HG03469 (cell line): ENCODE results near the gene JAKMIP2.
"Not testable (repeated sequence)": the region's sequence is repeated elsewhere in the genome, so short reads cannot be mapped to it uniquely, and the experiment has no call there.

Source experiments
- ATAC-seq: cut with Tn5 transposase; IDR thresholded peaks from one replicate; pipeline ENCODE4 v1.9.1; 2021; ENCODE audit warnings: mild to moderate bottlenecking, moderate library complexity, moderate number of reproducible peaks; ENCODE audit not compliant: unreplicated experiment

JAKMIP2 gene

DNA sequence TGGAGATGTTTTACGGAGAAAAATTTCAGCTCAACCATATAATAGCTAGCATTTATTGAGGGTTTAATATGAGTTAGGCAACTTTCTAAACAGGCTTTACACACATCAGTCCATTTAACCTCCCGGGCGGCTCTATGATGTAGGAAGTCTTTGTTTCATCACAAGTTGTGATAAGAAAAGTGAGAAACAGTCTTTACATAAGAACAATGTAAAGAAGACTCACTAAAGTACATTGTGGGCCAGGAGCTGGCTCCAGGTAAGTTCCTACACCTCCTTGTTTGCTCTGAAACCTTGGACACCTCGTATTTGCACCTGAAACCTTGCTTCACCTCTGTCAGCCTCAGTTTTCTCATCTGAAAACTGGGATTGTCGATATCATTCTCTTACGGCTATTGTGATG, 116.1 kb downstream of the JAKMIP2 start:
- ATAC-seq = no peak

DNA sequence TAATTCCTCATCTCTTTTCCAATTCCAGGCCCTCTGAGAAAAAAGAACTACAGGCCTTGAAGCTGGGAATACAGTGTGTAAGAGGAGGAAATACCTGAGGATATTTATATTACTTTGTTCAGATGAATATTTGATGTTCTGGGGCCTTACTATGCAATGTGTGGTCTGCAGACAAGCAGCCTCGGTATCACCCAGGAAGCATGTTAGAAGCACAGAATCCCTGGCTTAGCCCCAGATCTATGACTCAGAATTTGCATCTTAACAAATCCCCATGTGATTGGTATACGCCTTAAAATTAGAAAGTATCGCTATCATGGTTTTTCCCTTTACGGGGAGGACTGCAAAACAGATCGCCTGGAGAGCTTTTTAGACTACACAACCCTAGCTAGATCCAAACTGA, 121.0 kb downstream of the JAKMIP2 start:
- no peak for ATAC-seq

DNA sequence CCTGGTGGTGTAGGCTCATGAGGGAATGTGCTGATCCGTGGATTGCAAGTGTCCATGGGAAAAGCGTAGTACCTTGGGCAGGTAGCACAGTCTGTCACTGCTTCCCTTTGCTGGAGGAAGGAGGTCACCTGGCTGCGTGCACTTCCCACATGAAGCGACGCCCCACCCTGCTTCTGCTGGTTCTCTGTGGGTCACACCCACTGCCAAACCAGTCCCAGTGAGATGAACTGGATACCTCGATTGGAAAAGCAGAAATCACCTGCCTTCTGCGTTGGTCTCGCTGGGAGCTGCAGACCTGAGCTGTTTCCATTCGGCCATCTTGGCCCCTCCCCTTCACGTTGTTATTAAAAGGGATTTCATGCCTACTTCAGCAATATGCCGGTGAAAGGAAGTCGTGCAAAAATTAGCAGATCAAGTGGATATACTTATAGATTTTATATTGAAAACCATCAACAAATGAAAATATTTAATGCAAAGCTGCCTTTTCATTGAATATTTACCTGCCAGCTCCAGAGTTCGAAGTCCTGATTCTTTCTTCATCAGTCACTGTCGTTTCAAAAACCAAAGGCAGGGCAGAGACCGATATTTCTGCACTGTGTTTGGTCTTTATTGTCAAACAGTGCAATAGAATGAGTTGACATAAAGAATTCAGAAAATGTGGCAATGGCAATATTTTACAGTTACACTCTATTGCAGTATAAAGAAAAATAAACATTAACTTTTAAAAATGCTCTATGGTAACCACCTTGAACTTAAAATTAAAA, 123.2 kb downstream of the JAKMIP2 start:
- ATAC-seq = no peak

DNA sequence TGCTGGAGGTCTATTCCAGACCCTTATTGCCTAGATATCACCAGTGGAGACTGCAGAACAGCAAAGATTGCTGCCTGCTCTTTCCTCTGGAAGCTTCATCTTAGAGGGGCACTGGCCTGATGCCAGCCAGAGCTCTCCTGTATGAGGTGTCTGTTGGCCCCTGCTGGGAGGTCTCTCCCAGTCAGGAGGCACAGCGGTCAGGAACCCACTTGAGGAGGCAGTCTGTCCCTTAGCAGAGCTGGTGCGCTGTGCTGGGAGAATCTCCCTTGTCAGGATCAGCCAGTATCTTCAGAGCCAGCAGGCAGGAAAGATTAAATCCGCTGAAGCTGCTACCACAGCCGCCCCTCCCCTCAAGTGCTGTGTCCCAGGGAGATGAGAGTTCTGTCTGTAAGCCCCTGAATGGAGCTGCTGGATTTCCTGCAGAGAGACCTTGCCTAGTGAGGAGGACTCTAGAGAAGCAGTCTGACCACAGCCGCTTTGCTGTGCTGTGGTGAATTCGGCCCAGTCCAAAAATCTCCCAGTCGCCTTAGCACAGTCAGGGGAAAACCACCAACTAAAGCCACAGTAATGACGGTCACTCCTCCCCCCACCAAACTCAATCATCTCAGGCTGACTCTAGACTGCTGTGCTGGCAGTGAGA, 124.1 kb downstream of the JAKMIP2 start:
- no peak for ATAC-seq

DNA sequence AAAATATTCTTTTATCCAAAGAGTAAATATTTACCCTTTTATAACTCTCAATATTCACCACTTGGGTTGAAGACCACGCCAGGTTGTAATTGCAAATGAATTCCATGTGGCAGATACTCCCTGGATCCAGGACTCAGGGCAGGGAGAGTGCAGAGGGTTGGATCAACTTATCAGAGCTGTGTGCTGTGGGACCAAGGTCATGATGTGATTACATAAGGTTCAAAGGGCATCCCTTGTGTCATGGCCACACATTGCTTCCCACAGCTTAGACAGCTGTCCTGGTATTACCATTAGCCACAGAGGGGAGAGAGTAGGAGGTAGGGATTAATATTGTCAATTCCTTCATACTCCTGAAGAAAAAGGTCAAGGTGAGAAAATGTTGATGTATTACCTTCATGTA, 133.9 kb downstream of the JAKMIP2 start:
- no peak for ATAC-seq

DNA sequence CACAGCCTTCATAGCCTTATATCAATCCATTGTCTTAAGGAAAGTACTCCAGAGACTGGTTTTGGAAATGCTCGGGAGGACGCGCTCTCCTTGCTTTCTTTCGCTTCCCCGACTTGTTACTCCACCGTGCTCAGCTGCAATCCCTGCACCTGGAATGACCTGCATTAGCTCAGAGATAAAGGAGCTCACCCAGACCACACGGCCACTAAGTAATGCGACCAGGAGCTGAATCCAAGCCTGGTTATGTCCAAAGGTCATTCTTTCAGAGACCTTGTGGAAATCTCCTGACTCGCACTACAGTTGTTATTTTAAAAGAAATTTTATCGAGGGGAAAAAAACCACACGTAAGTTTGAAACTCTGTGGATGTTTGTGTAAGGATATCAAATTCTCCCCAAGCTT, 137.3 kb downstream of the JAKMIP2 start:
- ATAC-seq = no peak

DNA sequence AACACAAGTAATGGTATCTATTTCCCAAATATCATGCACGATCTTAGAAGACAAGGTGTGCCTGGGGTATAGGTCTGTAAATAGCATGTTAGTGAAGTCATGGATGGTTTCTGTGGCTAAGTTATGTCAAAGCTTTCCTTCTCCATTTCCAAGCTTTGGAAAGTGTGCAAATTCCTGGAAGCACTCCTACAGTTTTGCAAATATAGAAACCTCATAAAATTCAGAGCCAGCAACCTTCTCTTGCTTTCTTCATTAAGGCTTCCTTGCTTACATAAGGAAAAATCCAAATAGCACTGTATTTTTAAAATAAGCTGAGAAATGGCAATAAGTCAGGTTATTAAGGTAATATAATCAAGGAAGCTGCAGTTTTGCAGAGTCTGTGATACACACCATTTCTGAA, 138.1 kb downstream of the JAKMIP2 start:
- no peak for ATAC-seq

DNA sequence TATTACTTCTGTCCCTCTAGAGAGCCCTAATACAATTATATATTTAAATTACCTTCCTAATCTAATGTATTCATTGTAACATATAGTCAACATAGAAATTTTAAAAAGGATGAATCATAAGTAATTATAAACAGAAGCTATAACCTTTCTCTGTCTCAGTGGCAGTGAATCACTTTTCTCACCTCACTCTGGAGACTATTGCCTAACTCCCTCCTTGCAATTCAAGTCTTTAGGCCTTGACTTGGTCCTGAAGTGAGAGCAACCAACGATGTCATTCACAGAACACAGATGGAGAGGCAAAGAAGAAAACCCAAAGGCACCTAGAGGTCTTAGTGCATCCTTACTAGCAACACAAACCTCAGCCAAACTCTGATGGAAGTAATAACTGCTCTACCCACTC, 139.4 kb downstream of the JAKMIP2 start:
- no peak for ATAC-seq

DNA sequence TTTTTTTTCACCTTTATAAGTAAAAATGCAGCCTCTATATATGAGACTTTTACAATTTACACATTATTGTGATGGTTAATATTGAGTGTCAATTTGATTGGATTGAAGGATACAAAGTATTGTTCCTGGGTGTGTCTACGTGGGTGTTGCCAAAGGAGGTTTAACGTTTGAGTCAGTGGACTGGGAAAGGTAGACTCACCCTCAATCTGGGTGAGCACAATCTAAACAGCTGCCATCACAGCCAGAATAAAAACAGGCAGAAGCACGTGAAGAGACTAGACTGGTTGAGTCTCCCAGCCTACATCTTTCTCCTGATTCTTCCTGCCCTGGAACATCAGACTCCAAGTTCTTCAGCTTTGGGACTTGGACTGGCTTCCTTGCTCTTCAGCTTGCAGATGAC, 139.9 kb downstream of the JAKMIP2 start:
- no peak for ATAC-seq

DNA sequence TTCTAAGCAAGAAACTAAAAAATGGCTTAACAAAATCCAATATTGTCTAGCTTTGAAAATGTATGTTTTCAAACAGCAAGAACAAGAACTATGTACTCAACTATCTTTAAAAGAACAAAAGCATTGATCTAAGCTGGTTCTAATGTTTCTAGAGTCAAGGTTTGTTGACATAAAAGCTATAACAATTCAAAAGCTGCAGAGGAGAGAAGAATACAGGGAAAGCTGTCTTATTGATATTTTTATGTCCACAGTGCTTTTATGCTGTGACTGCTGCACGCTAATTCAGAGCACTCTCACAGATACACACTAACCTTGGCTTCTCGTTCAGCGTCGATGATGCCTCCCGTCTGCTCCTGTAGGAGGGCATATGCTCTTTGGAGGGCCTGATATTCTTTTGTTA, 143.2 kb downstream of the JAKMIP2 start:
- no peak for ATAC-seq

DNA sequence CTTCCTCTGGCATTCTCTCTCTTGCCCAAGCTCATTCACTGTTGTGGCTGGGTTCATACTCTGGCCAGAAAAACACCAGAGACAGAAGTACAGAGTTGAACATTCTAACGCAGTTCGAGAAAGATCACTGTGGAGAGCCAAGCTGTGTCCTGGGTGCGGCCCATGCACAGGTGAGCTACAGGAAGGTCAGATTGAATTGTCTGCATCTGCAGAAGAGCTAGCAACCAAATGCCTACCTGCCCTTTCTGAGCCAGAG, 145.9 kb downstream of the JAKMIP2 start:
- ATAC-seq = no peak

DNA sequence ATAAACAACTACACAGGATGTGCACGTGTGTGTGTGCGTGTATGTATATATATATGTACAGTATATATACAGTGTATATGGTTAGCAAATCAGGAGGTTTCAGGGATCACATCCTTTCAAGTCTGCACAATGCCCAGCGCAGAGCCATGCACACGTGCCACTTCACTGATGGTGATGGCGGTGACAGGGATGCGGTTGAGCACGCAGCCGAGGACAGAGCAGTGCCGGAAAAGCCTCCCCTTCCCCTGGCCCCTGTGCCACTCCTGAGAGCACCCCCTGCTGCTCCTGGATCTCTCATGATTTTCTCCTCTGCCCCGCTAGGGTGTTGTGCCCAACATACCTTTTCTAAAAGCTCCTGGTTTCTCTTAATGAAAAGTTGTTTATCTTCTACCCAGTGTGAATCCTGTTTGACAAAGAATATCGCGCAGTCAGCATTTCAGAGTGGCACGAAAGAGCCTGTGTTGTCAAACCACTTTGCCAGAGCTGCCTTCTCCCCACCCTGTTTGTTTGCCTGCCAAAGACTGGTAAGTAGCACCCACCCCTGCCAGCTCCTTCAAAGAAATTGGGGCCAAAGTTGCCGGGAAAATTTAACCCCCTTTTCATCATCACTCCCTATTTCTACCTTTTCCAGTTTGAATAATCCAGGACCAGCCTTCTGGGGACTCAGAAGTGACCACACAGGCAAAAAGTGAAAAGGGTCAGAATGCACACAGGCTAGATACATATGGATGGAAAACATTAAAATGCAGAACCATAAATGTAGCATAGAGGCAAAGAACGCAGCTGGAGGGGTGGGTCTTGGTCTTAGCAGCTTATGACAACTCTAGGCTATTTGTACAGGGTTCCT, 146.4 kb downstream of the JAKMIP2 start:
- no peak for ATAC-seq

DNA sequence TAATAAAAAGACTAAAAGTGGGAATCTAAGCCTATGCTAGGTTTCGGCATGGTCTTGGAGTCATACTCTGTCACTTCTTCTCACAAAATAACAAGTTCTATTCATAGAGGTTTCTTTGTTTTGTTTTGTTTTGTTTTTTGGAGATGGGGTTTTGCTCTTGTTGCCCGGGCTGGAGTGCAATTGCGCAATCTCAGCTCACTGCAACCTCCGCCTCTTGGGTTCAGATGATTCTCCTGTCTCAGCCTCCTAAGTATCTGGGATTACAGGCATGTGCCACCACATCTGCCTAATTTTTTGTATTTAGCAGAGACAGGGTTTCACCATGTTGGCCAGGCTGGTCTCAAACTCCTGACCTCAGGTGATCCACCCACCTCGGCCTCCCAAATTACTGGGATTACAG, 147.1 kb downstream of the JAKMIP2 start:
- not testable (repeated sequence) for ATAC-seq

DNA sequence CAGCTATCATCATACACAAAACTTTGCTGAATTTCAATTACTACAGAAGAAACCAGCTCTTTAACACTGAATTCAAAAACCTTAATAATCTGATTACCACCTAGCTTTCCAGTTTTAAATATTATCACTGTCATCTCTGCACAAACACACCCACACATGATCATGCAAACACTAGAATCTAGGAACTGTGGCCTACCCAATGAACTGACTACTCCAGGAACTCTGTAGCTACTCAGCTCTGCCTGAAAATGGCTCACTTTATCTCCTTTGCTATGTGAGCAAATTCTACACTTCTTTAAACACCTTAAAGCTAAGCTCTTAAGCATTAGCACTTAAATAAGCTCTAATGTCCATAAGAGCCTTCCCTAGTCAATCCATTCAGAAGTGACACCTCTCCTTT, 149.4 kb downstream of the JAKMIP2 start:
- ATAC-seq = no peak

DNA sequence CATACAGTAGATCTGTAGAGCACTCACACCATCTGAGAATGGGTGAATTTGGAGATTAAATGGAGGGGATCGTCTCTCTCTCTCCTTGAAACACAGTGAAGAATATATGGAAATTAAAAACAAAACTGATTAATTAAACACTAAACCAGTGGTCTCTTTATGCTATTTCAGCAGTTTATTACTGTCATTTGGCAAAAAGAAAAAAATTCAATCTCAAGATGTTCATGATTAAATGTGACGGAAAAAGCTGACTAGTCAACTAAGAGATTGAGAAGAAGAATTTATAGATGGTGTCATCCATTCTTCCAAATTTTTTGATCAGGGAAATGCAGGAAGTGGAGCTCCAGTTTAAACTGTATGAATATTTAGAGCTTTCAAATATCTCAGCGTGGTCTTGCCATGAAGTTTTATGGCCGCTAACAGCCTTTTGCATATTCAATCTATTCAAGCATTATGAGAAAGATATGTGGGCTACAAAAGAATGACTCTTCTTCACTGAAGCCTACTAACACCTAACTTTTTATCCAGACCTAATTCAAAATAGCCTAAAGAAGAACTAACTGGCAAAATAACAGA, 151.0 kb downstream of the JAKMIP2 start:
- ATAC-seq = no peak

DNA sequence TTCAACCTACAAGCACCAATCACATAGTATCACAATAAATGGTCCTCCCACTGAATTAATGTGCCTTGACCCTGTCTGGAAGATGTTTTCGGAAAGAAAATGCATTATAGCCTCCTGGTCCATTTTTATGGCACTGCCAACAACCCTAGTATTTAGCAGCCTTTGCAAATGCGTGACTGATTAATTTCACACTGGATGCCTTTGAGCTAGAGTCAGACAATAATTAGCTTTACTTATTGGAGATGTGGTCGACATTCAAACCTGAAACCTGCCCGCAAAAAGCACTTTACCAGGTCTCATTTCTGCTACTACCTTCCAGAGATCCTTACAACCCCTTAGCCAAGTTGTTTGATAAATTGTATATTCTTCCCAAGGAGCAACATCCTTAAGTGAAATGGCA, 153.3 kb downstream of the JAKMIP2 start:
- no peak for ATAC-seq

DNA sequence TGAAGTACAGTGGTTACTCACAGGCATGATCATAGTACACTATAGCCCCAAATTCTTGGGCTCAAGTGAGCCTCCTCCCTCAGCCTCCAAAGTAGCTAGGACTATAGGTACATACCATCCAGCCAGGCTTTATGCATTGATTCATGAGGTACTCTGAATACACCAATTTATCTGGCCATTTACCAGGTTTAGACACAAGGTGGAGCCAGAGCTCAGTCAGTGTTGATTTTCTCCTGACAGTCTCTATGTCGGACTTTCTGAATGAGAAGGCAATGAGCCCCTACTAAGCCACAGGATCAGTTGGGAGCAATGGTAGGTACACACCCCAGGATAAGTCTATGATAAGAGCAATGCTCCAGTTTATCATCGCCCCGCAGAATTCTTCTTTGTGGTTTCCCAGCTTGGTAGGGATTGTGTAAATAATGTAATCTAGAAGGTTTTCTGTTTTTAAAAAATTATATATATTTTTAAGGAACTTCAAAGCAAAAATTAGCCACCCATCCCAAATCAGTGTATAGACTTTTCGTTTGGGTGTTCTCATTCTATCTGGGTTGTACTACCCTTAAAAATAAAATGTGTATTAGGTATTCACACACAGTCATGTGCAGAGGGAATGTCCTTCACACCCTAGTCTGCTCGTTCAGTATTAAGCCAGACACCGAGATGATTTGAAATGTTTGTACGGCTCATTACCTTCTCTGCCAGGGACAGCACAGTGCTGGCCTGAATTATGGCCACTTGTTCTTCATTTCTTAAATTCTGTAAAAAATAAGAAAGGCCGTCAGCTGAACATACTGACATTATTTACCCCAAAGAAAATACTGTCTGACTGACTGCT, 154.3 kb downstream of the JAKMIP2 start:
- peak; percentile 87 for ATAC-seq

DNA sequence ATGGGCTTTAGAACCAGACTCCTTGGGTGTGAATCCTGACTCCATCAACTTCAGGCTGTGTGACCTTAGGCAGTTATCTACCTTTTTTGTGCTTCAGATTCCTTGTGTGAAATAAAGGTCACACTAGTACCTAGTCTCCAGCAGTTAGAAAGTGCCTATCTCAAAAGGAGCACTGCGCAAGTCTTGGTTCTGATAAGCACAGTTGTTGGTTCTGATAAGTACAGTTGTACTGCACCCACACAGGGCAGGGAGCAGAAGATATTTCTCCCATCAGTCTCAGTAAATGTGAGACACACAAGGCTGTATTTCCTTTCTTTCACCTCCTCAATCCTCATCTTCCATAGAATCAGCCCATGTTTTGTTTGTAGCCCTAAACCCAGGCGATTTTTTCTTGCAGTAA, 156.1 kb downstream of the JAKMIP2 start:
- no peak for ATAC-seq

DNA sequence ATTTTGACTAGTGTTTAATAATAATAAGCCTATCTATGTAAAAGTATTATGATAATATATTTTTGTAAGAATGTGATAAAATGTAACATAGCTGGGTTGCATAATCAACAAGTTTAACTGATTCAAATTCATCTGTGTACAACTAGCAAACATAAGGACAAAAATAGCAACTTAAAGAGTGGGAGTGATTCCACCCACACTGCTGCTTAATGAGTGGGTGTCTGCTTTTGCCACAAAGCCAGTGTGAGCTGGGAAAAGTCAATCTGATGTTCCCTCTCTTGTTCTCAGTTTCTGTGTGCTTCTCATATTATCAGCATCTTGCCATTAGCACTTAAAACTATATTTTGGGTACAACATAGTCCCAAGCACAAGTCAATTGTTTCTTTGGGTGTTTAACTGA, 161.5 kb downstream of the JAKMIP2 start:
- ATAC-seq = no peak

DNA sequence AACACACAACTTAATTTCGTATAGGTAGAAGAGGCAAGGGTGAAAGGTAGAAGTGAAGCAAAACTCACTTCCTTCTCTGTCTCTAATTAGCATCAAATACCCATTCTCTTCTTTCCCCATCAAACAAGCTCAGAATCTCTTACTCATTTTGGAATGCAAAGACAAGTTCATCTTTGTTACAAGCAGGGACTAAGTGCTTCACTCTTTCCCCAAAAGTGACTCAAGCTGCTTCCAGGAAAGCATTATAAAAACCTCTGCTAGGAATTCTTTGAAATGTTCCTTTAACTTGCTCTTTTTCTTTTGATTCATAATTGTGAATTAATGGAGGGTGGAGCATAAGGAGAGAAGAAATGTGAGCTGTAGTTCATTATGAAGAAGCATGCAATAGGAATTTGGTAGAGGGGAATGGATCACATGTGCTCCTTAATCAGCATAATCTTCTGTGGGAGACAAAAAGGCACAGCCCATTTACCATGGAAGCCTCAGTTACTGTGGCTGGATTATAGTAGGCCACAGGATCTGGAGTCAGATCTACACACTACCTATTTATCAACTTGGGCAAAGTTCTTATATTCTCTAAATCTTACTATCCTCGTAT, 163.1 kb downstream of the JAKMIP2 start:
- no peak for ATAC-seq
